Heart left ventricle (tissue), 16 donors: ENCODE results near the gene SERPINE1. TPM values are rescaled to one million over a fixed set of nuclear protein-coding genes. Genes with fewer than 3 reads are reported as not detected.

Source experiments
- ATAC-seq, 4 donors: fragments of 200-7000 bp; cut with Tn5 transposase; one replicate each; pipeline ENCODE4 v1.9.1; 2020 to 2022; ENCODE audit warnings: moderate library complexity in 4 of 4, mild to moderate bottlenecking in 3 of 4, moderate number of reproducible peaks in 1 of 4
- DNase-seq, 5 donors: peaks; one replicate each; pipeline ENCODE4 v3.0.0-alpha.2; 2020
- H3K27ac ChIP-seq, 12 donors: fragments of 200-600 bp; sonication (generic) in 4 of 12; one replicate each; pipeline versions ENCODE4 v1.5.0 to v1.8.0; 2016 to 2022; ENCODE audit warnings: mild to moderate bottlenecking in 2 of 12
- H3K27me3 ChIP-seq, 9 donors: fragments of 200-600 bp; sonication (generic) in 2 of 9; one replicate each; pipeline versions ENCODE4 v1.5.1 to v1.8.0; 2016 to 2022; ENCODE audit warnings: mild to moderate bottlenecking in 3 of 9
- H3K36me3 ChIP-seq, 9 donors: fragments of 200-600 bp; sonication (generic) in 2 of 9; one replicate each; pipeline versions ENCODE4 v1.5.0 to v1.8.0; 2018 to 2022; ENCODE audit warnings: mild to moderate bottlenecking in 2 of 9
- H3K4me1 ChIP-seq, 12 donors: fragments of 200-600 bp; sonication (generic) in 4 of 12; one replicate each; pipeline versions ENCODE4 v1.5.0 to v1.8.0; 2016 to 2022; ENCODE audit warnings: mild to moderate bottlenecking in 3 of 12
- H3K4me3 ChIP-seq, 12 donors: fragments of 200-600 bp; sonication (generic) in 4 of 12; one replicate each; pipeline versions ENCODE4 v1.5.0 to v1.8.0; 2017 to 2022; ENCODE audit warnings: mild to moderate bottlenecking in 9 of 12, moderate library complexity in 4 of 12
- H3K9me3 ChIP-seq, 12 donors: fragments of 200-600 bp; sonication (generic) in 4 of 12; one replicate each; pipeline versions ENCODE4 v1.5.0 to v1.8.0; 2016 to 2022; ENCODE audit warnings: mild to moderate bottlenecking in 1 of 12
- CTCF ChIP-seq, 12 donors: fragments of 200-600 bp; sonication (generic) in 4 of 12; IDR thresholded peaks; one replicate each; pipeline versions ENCODE4 v1.5.0 to v1.8.0; 2018 to 2022; ENCODE audit warnings: antibody characterized with exemption in 12 of 12, mild to moderate bottlenecking in 5 of 12
- POLR2A ChIP-seq, 2 donors: fragments of 450-650 bp; IDR thresholded peaks; one replicate each; pipeline ENCODE4 v1.6.1; 2017; ENCODE audit warnings: antibody characterized with exemption in 2 of 2, mild to moderate bottlenecking in 2 of 2, moderate library complexity in 2 of 2
- WGBS, 4 donors: extraction: QIAGEN DNeasy Blood & Tissue Kit in 2 of 4; methylation state at CpG; one replicate each; pipeline versions ENCODE4 v1.1.5 to v1.1.7; 2013 to 2018; 5-methylcytosine and 5-hydroxymethylcytosine counted together
- intact Hi-C, 10 donors: fragments of 100-400 bp; cut with DNase I; formaldehyde crosslinking; loops; one replicate each; pipeline versions ENCODE4 v1.11.1 to v1.14.2; 2022
- microRNA-seq, 4 donors: library from miRNA; unstranded; fragments of <30 nt; microRNA quantifications; one replicate each; pipeline versions ENCODE4 to v1.2.0, GENCODE V29; 2017 to 2020
- polyA plus RNA-seq, 2 donors: library from polyadenylated mRNA; stranded (reverse); fragments of 200-250 nt; gene quantifications; one replicate each; pipeline ENCODE4 v1.2.3, GENCODE V29; 2013
- total RNA-seq, 9 donors: library from RNA; depleted of rRNA in 2 of 9; stranded (reverse); fragments of >200 nt in 2 of 9; fragmentation: NEBNext Ultra II Directional in 3 of 9; extraction: Animal tissue kit (Norgen Biotek cat#: 25700) in 3 of 9; gene quantifications; one replicate each; pipeline versions ENCODE4 v1.1.0 to v1.2.4, GENCODE V29; 2016 to 2023
- donor health status: ischemic (EF 13 %, LVEDD 7.1; RV severe dilation, severe dysfunction).
- donor health status: healthy with polysubstance abuse.
- donor health status: DM: no; HTN: yes; CAD: no.
- donor health status: DM: no; HTN: no; CAD: no.
- donor health status: ischemic (EF 25% LVEDD 6.9; RV normal size, moderate dysfunction).
- donor health status: ischemic (EF 25% LVEDD 5.7; RV mildly dilated, moderate dysfunction).
- donor health status: healthy.
- donor health status: DM: yes; HTN: yes; CAD: no.
- donor health status: ischemic (EF 35%, LVEDD 5.7; RV mildly dilated, moderate dysfunction).
- donor health status: nonischemic (EF 11% LVEDD 7.7; RV severe dilation, severe dysfunction).
- donor health status: DM: yes; HTN: yes; CAD: no.
- donor health status: PGD.
- donor health status: ischemic (EF 29% LVEDD 5.4; RV normal size, mild dysfunction).
- donor health status: nonischemic (EF 23%, LVEDD 6.1; RV moderate dilation, normal function).

Gene SERPINE1
- total and polyA plus RNA-seq, 11 donors, result 1.3 to 595 (median 13.9) TPM

GRCh38 chr7:101186194-101186593 lies 59.3 kb downstream of the SERPINE1 start:
- ATAC-seq, result no peak
- Histone ChIP-seq H3K4me3 (no peak overlapping the region), H3K4me1 (no peaks in the 10 kb centered on the region), H3K27ac (no peak overlapping the region), H3K9me3 (no peaks in the 10 kb centered on the region), H3K36me3 (no peaks in the 10 kb centered on the region), H3K27me3 (peaks cover 0 to 43% (median 7%) of the 10 kb centered on the region in 9 donors)
- no peak for TF ChIP-seq POLR2A (IDR thresholded peaks at IDR 0.05)
- no peak for TF ChIP-seq CTCF (IDR thresholded peaks at IDR 0.05)
- WGBS, 4 donors, result 57 to 66% (median 61%) methylated on average over 6 of the region's 6 CpGs
- DNase-seq, result no peak
- intact Hi-C loops, result no loop called here

DNA sequence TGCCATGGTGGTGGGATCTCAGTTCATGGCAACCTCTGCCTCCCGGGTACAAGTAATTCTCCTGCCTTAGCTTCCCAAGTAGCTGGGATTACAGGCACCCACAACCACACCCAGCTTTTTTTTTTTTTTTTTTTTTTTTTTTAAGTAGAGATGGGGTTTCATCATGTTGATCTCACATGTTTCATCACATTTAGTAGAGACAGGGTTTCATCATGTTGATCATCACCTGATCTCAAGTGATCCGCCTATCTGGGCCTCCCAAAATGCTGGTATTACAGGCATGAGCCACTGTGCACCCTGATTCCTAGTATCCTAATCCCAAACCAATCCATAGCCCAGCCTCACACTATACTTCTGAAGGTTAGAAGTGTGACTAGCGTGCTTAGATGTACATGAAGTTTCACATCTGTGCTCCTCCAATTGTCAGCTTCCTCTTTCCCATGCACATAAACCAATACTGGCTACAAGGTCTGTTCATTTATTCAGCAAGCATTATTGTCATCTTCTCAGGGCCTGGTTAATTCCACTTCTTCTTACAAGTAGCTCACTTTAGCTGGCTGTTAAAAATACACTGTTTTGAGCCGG lies 60.0 kb downstream of the SERPINE1 start:
- WGBS, 4 donors, result 80 to 86% (median 83%) methylated on average over 4 of the region's 4 CpGs
- ATAC-seq, result no peak
- Histone ChIP-seq H3K4me3 (no peak overlapping the region), H3K36me3 (no peaks in the 10 kb centered on the region), H3K27ac (no peak overlapping the region), H3K27me3 (peaks cover 0 to 37% (median 4%) of the 10 kb centered on the region in 9 donors), H3K4me1 (no peaks in the 10 kb centered on the region), H3K9me3 (no peaks in the 10 kb centered on the region)
- DNase-seq, result no peak
- intact Hi-C loops, result no loop called here
- no peak for TF ChIP-seq CTCF (IDR thresholded peaks at IDR 0.05)
- TF ChIP-seq POLR2A (IDR thresholded peaks at IDR 0.05), result no peak

Small RNAs within 50 kb of the gene (microRNA-seq; reads per million reads assigned to microRNA genes)
- 0 reads per million in 4 donors for gene MIR4653

Other genes starting within 250 kb of the SERPINE1 start
- gene UFSP1, start 237.4 kb upstream of the SERPINE1 start, total RNA-seq, result 1 to 10 TPM; 1.0 to 3.4 (median 1.6) TPM
- gene UFSP1, start 237.4 kb upstream of the SERPINE1 start, polyA plus RNA-seq, result 1 to 10 TPM; 3.4 TPM
- gene ACHE, start 231.2 kb upstream of the SERPINE1 start, total RNA-seq, result 1 to 10 TPM in 4 of 9 donors, under 1 TPM in 5; 0.44 to 2.1 (median 0.78) TPM
- under 1 TPM; 0.58 to 0.69 TPM for gene ACHE, start 231.2 kb upstream of the SERPINE1 start, polyA plus RNA-seq
- 1 to 10 TPM in 3 of 9 donors, under 1 TPM in 6; 0.16 to 1.4 (median 0.45) TPM for gene MUC3A, start 177.6 kb upstream of the SERPINE1 start, total RNA-seq
- 1 to 10 TPM in 1 of 2 donors, under 1 TPM in 1; 0.25 to 1.8 TPM for gene MUC3A, start 177.6 kb upstream of the SERPINE1 start, polyA plus RNA-seq
- under 1 TPM in 2 of 9 donors, not detected in 7; 0.02 TPM for gene MUC12, start 157.5 kb upstream of the SERPINE1 start, total RNA-seq
- gene MUC12, start 157.5 kb upstream of the SERPINE1 start, polyA plus RNA-seq, result under 1 TPM; 0.19 to 0.23 TPM
- gene MUC17, start 107.0 kb upstream of the SERPINE1 start, total RNA-seq, result not detected
- not detected for gene MUC17, start 107.0 kb upstream of the SERPINE1 start, polyA plus RNA-seq
- 10 to 100 TPM in 8 of 9 donors, 1 to 10 TPM in 1; 7.9 to 37.4 (median 14.7) TPM for gene TRIM56, start 41.6 kb upstream of the SERPINE1 start, total RNA-seq
- 10 to 100 TPM; 10.7 to 12.7 TPM for gene TRIM56, start 41.6 kb upstream of the SERPINE1 start, polyA plus RNA-seq
- gene AP1S1, start 27.4 kb downstream of the SERPINE1 start, total RNA-seq, result 10 to 100 TPM in 8 of 9 donors, 1 to 10 TPM in 1; 9.9 to 24.5 (median 12.8) TPM
- gene AP1S1, start 27.4 kb downstream of the SERPINE1 start, polyA plus RNA-seq, result 10 to 100 TPM; 15.9 to 41.8 TPM
- under 1 TPM in 2 of 9 donors, not detected in 7; 0.09 to 0.19 TPM for gene VGF, start 38.5 kb downstream of the SERPINE1 start, total RNA-seq
- gene VGF, start 38.5 kb downstream of the SERPINE1 start, polyA plus RNA-seq, result under 1 TPM in 1 of 2 donors, not detected in 1; 0.14 TPM
- under 1 TPM in 1 of 9 donors, not detected in 8; 0.23 TPM for gene NAT16, start 53.2 kb downstream of the SERPINE1 start, total RNA-seq
- gene NAT16, start 53.2 kb downstream of the SERPINE1 start, polyA plus RNA-seq, result not detected
- not detected for gene MOGAT3, start 73.9 kb downstream of the SERPINE1 start, total RNA-seq
- gene MOGAT3, start 73.9 kb downstream of the SERPINE1 start, polyA plus RNA-seq, result not detected
- gene PLOD3, start 90.5 kb downstream of the SERPINE1 start, total RNA-seq, result 10 to 100 TPM; 27.4 to 77.6 (median 42.0) TPM
- 10 to 100 TPM; 22.2 to 55.2 TPM for gene PLOD3, start 90.5 kb downstream of the SERPINE1 start, polyA plus RNA-seq
- gene ZNHIT1, start 91.1 kb downstream of the SERPINE1 start, total RNA-seq, result 10 to 100 TPM; 47.0 to 88.1 (median 51.3) TPM
- 100 to 1,000 TPM in 1 of 2 donors, 10 to 100 TPM in 1; 89.8 to 156 TPM for gene ZNHIT1, start 91.1 kb downstream of the SERPINE1 start, polyA plus RNA-seq
- 10 to 100 TPM in 1 of 9 donors, 1 to 10 TPM in 8; 1.4 to 37.6 (median 2.2) TPM for gene CLDN15, start 110.7 kb downstream of the SERPINE1 start, total RNA-seq
- gene CLDN15, start 110.7 kb downstream of the SERPINE1 start, polyA plus RNA-seq, result 1 to 10 TPM; 1.9 to 3.6 TPM
- 100 to 1,000 TPM; 249 to 491 (median 282) TPM for gene FIS1, start 118.0 kb downstream of the SERPINE1 start, total RNA-seq
- 100 to 1,000 TPM; 204 to 361 TPM for gene FIS1, start 118.0 kb downstream of the SERPINE1 start, polyA plus RNA-seq
- gene IFT22, start 194.7 kb downstream of the SERPINE1 start, total RNA-seq, result 10 to 100 TPM; 15.7 to 39.3 (median 30.0) TPM
- gene IFT22, start 194.7 kb downstream of the SERPINE1 start, polyA plus RNA-seq, result 10 to 100 TPM; 14.8 to 38.0 TPM
- gene COL26A1, start 235.8 kb downstream of the SERPINE1 start, total RNA-seq, result 1 to 10 TPM in 1 of 9 donors, under 1 TPM in 1, not detected in 7; 0.08 to 2.1 TPM
- gene COL26A1, start 235.8 kb downstream of the SERPINE1 start, polyA plus RNA-seq, result not detected